ENCODE measurements around the gene MON2. TPM values are rescaled to one million over a fixed set of nuclear protein-coding genes. Genes with fewer than 3 reads are reported as not detected.

MON2 gene
- total and polyA plus RNA-seq, 10 of the 15 experiments (the other 5 are each of a cell fraction or from before 2014, with no cell fraction given) = 5.4 to 34.3 (median 23.4) TPM

- RAD21 ChIA-PET (ENCODE audit: unreplicated experiment) = interaction anchor here (0.7 kb wide), 1 partner anchor 82 kb away, joined by 3 read pairs; no protein-coding TSS in a partner anchor
- ATAC-seq (peak; percentile 42; the same call in 1 of the 3 replicates), FAIRE-seq (no peak), DNase-seq (ENCODE audit: low read depth, low spot score) (no peak)
- H3K36me3 ChIP-seq (ENCODE audit: control insufficient read depth in 2 of 2, insufficient read depth in 2 of 2, low read length in 1 of 2) = no peaks in the 10 kb centered on the region
- in situ Hi-C loops (cut with MboI) = no loop called here
- TF ChIP-seq NR2C2 (IDR thresholded peaks at IDR 0.05; ENCODE audit: borderline replicate concordance, control insufficient read depth, insufficient read length, low read depth) (no peak), SKIL (IDR thresholded peaks at IDR 0.05; ENCODE audit: low read depth, poor library complexity, severe bottlenecking) (no peak), RAD51 (IDR thresholded peaks at IDR 0.05) (no peak), STAT3 (IDR thresholded peaks at IDR 0.05; ENCODE audit: low read depth, low read length) (no peak)
- 0 out of 2 replicates have a peak, but pooled peaks cover 3% of the 10 kb centered on the region for H3K4me1 ChIP-seq (ENCODE audit: control insufficient read depth, insufficient read depth, low read length)
- no peak overlapping the region for H3K4me2 ChIP-seq (ENCODE audit: control insufficient read depth, insufficient read depth)
- H3K27me3 ChIP-seq (replicated peaks in 1 of 2; ENCODE audit: control insufficient read depth in 2 of 2, insufficient read depth in 2 of 2, low read length in 1 of 2) = no peaks in the 10 kb centered on the region
- H3K9ac ChIP-seq (ENCODE audit: control insufficient read depth, insufficient read depth, low read length) = no peak overlapping the region
- no peak overlapping the region; the same call in 1 of the 2 replicates for H2AFZ ChIP-seq (ENCODE audit: control insufficient read depth, low read depth, low read length)
- SMC1A ChIA-PET (ENCODE audit: uncharacterized antibody, unreplicated experiment) = no interaction called here
- H3K27ac ChIP-seq (ENCODE audit: control insufficient read depth, insufficient read depth) = no peak overlapping the region
- no peaks in the 10 kb centered on the region for H3K79me2 ChIP-seq (ENCODE audit: control insufficient read depth, insufficient read depth, low read length)
- 26% methylated on average over 2 of the region's 3 CpGs for WGBS (ENCODE audit: insufficient coverage, insufficient replicate concordance, low lambda C conversion rate, missing lambda C conversion rate)
- CTCF ChIA-PET = interaction anchor here (1.7 kb wide), 1 partner anchor 68 kb away, joined by 3 read pairs; no protein-coding TSS in a partner anchor
- POLR2A ChIA-PET = no interaction called here
- no peaks in the 10 kb centered on the region; the same call in 1 of the 3 replicates for H3K9me3 ChIP-seq (replicated peaks; ENCODE audit: control insufficient read depth, insufficient read depth, low read length)
- no TSS peak for BruUV-seq (replicated peaks)
- intact Hi-C loops (cut with micrococcal nuclease; ENCODE audit: unreplicated experiment) = no loop called here
- no peak overlapping the region for H3K4me3 ChIP-seq
- H4K20me1 ChIP-seq (ENCODE audit: control insufficient read depth, insufficient read depth) = no peaks in the 10 kb centered on the region
These were observed 181.0 kb downstream of the MON2 start for GRCh38 chr12:62647586-62647985.
